K562 (cell line): Measurements from ENCODE around the gene AREL1. TPM values are rescaled to one million over a fixed set of nuclear protein-coding genes. Genes with fewer than 3 reads are reported as not detected.

Source experiments
- CAMTA2 ChIP-seq: fragments of 250-450 bp; sonication (Bioruptor Pico); conservative IDR thresholded peaks from 2 replicates; pipeline ENCODE4 v1.5.1; 2022
- CEBPB ChIP-seq: fragments of 450-650 bp; IDR thresholded peaks from 2 replicates; pipeline ENCODE4 v1.6.1; 2016; ENCODE audit warnings: missing genetic modification characterization, missing compliant biosample characterization
- CSDE1 ChIP-seq, 2 experiments: fragments of 450-650 bp; IDR thresholded peaks; 2 replicates each; pipeline ENCODE4 v1.6.1; 2016; ENCODE audit warnings: mild to moderate bottlenecking in 1 of 2
- EGR1 ChIP-seq: fragments of 450-650 bp; conservative IDR thresholded peaks from 2 replicates; pipeline ENCODE4 v1.6.1; 2017; ENCODE audit warnings: mild to moderate bottlenecking
- ELF1 ChIP-seq: fragments of 200-800 bp; sonication (Bioruptor generic); IDR thresholded peaks from 2 replicates; pipeline ENCODE4 v1.6.1; 2016; ENCODE audit warnings: missing genetic modification characterization, missing compliant biosample characterization
- EP300 ChIP-seq: IDR thresholded peaks from 2 replicates; pipeline ENCODE4 v1.6.1; 2012; ENCODE audit warnings: low read length, improper control_type of control experiment
- ETS2 ChIP-seq: IDR thresholded peaks from 2 replicates; pipeline ENCODE4 v1.6.1; 2016; ENCODE audit warnings: borderline replicate concordance, missing genetic modification characterization, mild to moderate bottlenecking, moderate library complexity, missing compliant biosample characterization; ENCODE audit not compliant: poor library complexity, severe bottlenecking
- FOXP1 ChIP-seq: sonication (generic); formaldehyde crosslinking; IDR thresholded peaks from 2 replicates; pipeline ENCODE4 v1.8.0; 2022; ENCODE audit warnings: mild to moderate bottlenecking, missing genetic modification reagents
- GTF2A2 ChIP-seq: IDR thresholded peaks from 2 replicates; pipeline ENCODE4 v1.6.1; 2016; ENCODE audit warnings: mild to moderate bottlenecking, missing genetic modification characterization, missing compliant biosample characterization
- HNRNPLL ChIP-seq: fragments of 200-400 bp; formaldehyde crosslinking; IDR thresholded peaks from 2 replicates; pipeline ENCODE4 v1.6.1; 2017; ENCODE audit warnings: low read length, low read depth, mild to moderate bottlenecking; ENCODE audit not compliant: poor library complexity, severe bottlenecking
- KAT8 ChIP-seq: fragments of 450-650 bp; IDR thresholded peaks from 2 replicates; pipeline ENCODE4 v1.6.1; 2016; ENCODE audit warnings: low read depth, mild to moderate bottlenecking
- KDM2B ChIP-seq: fragments of 250-450 bp; sonication (Bioruptor Pico); IDR thresholded peaks from 2 replicates; pipeline ENCODE4 v1.8.0; 2021; ENCODE audit warnings: mild to moderate bottlenecking, moderate library complexity
- MEIS2 ChIP-seq: fragments of 450-650 bp; IDR thresholded peaks from 2 replicates; pipeline ENCODE4 v1.6.1; 2014; ENCODE audit warnings: mild to moderate bottlenecking; ENCODE audit not compliant: partially characterized antibody
- NCOA6 ChIP-seq: fragments of 450-650 bp; IDR thresholded peaks from 2 replicates; pipeline ENCODE4 v1.6.1; 2017; ENCODE audit warnings: mild to moderate bottlenecking
- NCOR1 ChIP-seq: fragments of 450-650 bp; IDR thresholded peaks from 2 replicates; pipeline ENCODE4 v1.6.1; 2016; ENCODE audit warnings: mild to moderate bottlenecking, moderate library complexity
- NFIC ChIP-seq: fragments of 450-650 bp; IDR thresholded peaks from 2 replicates; pipeline ENCODE4 v1.6.1; 2017; ENCODE audit warnings: mild to moderate bottlenecking, inconsistent platforms
- POLR2AphosphoS5 ChIP-seq: IDR thresholded peaks from 2 replicates; pipeline ENCODE4 v1.6.1; 2011; ENCODE audit warnings: mild to moderate bottlenecking, low read depth, low read length, moderate library complexity; ENCODE audit not compliant: control insufficient read depth, insufficient read depth
- PRDM10 ChIP-seq: fragments of 450-650 bp; IDR thresholded peaks from 2 replicates; pipeline ENCODE4 v1.6.1; 2018; ENCODE audit not compliant: partially characterized antibody
- PURB ChIP-seq: sonication (generic); formaldehyde crosslinking; IDR thresholded peaks from 2 replicates; pipeline ENCODE4 v1.9.0; 2021; ENCODE audit warnings: low read depth, mild to moderate bottlenecking, missing genetic modification reagents
- RCOR1 ChIP-seq, 2 experiments: IDR thresholded peaks; 2 replicates each; pipeline ENCODE4 v1.6.1; 2012; ENCODE audit warnings: low read depth in 2 of 2, low read length in 2 of 2, borderline replicate concordance in 1 of 2, improper control_type of control experiment in 1 of 2
- RFX7 ChIP-seq: fragments of 250-450 bp; sonication (Bioruptor Pico); IDR thresholded peaks from 2 replicates; pipeline ENCODE4 v1.5.1; 2021; ENCODE audit warnings: mild to moderate bottlenecking
- SFPQ ChIP-seq: fragments of 200-400 bp; formaldehyde crosslinking; IDR thresholded peaks from 2 replicates; pipeline ENCODE4 v1.6.1; 2017; ENCODE audit warnings: mild to moderate bottlenecking, low read depth, low read length, moderate library complexity
- SMC3 ChIP-seq: conservative IDR thresholded peaks from 2 replicates; pipeline ENCODE4 v1.6.1; 2011; ENCODE audit warnings: low read depth, low read length, improper control_type of control experiment; ENCODE audit not compliant: insufficient read depth
- SP2 ChIP-seq: IDR thresholded peaks from 2 replicates; pipeline ENCODE4 v1.6.1; 2011; ENCODE audit warnings: mild to moderate bottlenecking, low read depth, low read length, moderate library complexity; ENCODE audit not compliant: poor library complexity, severe bottlenecking; ENCODE audit errors: extremely low read depth
- TAF7 ChIP-seq: fragments of 450-650 bp; IDR thresholded peaks from 2 replicates; pipeline ENCODE4 v1.6.1; 2016; ENCODE audit warnings: missing genetic modification characterization, missing compliant biosample characterization
- ZNF197 ChIP-seq: fragments of 200-800 bp; sonication (Bioruptor generic); IDR thresholded peaks from 2 replicates; pipeline ENCODE4 v1.6.1; 2016; ENCODE audit warnings: low read depth, missing genetic modification characterization, missing compliant biosample characterization
- ZNF23 ChIP-seq: fragments of 250-450 bp; sonication (Bioruptor Pico); IDR thresholded peaks from 2 replicates; pipeline ENCODE4 v1.4.0; 2020; ENCODE audit warnings: mild to moderate bottlenecking
- ZNF24 ChIP-seq: fragments of 450-650 bp; IDR thresholded peaks from 2 replicates; pipeline ENCODE4 v1.6.1; 2016
- polyA plus RNA-seq, 8 experiments: library from polyadenylated mRNA; depleted of rRNA in 4 of 8; stranded (reverse) in 5 of 8; unstranded in 3 of 8; fragments of >200 nt; fragmentation: Nextera tagmentation in 2 of 8; fragmentation: Illumina TruSeq in 1 of 8; extraction: Ambion mirVana in 2 of 8; extraction: Trizol in 1 of 8; gene quantifications; 2 replicates each; pipeline versions ENCODE4 v1.2.1 to v1.2.3, GENCODE V29; 2011 to 2014; ENCODE audit warnings: inconsistent platforms in 1 of 8, missing spikeins in 1 of 8
- total RNA-seq, 7 experiments: library from RNA; depleted of rRNA in 6 of 7; stranded (reverse); fragments of >200 nt in 6 of 7; fragmentation: Illumina TruSeq in 2 of 7; extraction: Trizol in 2 of 7; gene quantifications; 2 replicates each; pipeline versions ENCODE4 v1.2.1 to v1.2.3, GENCODE V29; 2011 to 2021; ENCODE audit warnings: low replicate concordance in 1 of 7

The AREL1 gene
- total and polyA plus RNA-seq, 9 of the 15 experiments (the other 6 are each of a cell fraction or from before 2014, with no cell fraction given): 6.0 to 24.8 (median 16.6) TPM

GRCh38 chr14:74649167-74649566, 63.7 kb downstream of the AREL1 start (continued):
- TF ChIP-seq PRDM10 (peak; percentile 95), SP2 (no peak), CEBPB (tag) (no peak), ZNF23 (no peak), MEIS2 (no peak), POLR2AphosphoS5 (peak; percentile 52; the same call in 1 of the 2 replicates), NCOA6 (no peak), EP300 (no peak; the same call in 1 of the 2 replicates), HNRNPLL (no peak), PURB (CRISPR knock-in tag) (no peak), TAF7 (tag) (no peak), SFPQ (no peak), GTF2A2 (tag) (no peak), CAMTA2 (CRISPR knock-in tag) (no peak), CSDE1 (IDR thresholded peaks at IDR 0.05) (no peak), RFX7 (CRISPR knock-in tag) (no peak), EGR1 (no peak), FOXP1 (CRISPR knock-in tag) (no peak), ZNF197 (CRISPR knock-in tag) (no peak), ETS2 (tag) (no peak), NCOR1 (peak; percentile 67), SMC3 (no peak), NFIC (peak; percentile 43), ZNF24 (no peak), ELF1 (tag) (no peak), RCOR1 (IDR thresholded peaks at IDR 0.05; ENCODE audit: borderline replicate concordance in 1 of 2, low read depth in 2 of 2, low read length in 2 of 2) (no peak), KDM2B (CRISPR knock-in tag) (no peak), KAT8 (no peak)
